ENCODE data around the gene ZNF639.

Gene ZNF639

GRCh38 chr3:179318876-179319275, 4.0 kb upstream of the ZNF639 start:
- no peak for DNase-seq

- peak; percentile 27 for DNase-seq
Measured at GRCh38 chr3:179321668-179322285, 1.1 kb upstream of the ZNF639 start.

- DNase-seq = peak; percentile 69
Measured at GRCh38 chr3:179323197-179324110, 623 bp downstream of the ZNF639 start.

GRCh38 chr3:179324270-179324754, 1.5 kb downstream of the ZNF639 start:
- peak; percentile 30 for DNase-seq

DNA sequence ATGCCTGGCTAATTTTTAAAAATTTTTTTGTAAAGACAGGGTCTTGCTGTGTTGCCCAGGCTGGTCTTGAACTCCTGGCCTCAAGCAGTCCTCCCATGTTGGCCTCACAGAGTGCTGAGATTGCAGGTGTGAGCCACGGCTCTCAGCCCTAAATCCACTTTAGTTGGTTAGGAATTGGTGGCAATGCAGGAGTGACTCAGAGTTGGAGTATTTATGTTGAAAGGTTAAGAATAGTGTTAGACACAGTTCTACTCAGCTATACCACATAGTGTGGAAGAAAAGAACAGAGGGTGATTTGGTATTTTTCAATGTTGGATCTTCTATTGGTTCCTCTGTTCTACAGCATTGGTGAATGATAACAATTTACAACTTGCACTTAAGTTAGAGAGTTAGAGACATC, 7.6 kb downstream of the ZNF639 start:
- DNase-seq = no peak

DNA sequence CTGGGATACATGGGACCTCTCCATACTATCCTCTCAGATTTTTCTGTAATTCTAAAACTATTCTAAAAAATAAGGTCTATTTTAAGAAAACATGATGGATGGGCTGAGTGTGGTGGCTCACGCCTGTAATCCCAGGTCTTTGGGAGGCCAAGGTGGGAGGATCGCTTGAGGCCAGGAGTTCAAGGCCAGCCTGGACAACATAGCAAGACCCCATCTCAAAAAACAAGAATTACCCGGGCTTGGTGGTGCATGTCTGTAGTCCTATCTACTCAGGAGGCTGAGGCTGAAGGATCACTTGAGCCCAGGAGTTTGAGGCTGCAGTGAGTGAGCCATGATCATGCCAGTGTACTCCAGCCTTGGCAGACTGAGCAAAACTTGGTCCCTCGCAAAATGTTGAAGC, 9.4 kb downstream of the ZNF639 start:
- DNase-seq = no peak

- DNase-seq = no peak
Measured at GRCh38 chr3:179333084-179333483, 10.3 kb downstream of the ZNF639 start.

DNA sequence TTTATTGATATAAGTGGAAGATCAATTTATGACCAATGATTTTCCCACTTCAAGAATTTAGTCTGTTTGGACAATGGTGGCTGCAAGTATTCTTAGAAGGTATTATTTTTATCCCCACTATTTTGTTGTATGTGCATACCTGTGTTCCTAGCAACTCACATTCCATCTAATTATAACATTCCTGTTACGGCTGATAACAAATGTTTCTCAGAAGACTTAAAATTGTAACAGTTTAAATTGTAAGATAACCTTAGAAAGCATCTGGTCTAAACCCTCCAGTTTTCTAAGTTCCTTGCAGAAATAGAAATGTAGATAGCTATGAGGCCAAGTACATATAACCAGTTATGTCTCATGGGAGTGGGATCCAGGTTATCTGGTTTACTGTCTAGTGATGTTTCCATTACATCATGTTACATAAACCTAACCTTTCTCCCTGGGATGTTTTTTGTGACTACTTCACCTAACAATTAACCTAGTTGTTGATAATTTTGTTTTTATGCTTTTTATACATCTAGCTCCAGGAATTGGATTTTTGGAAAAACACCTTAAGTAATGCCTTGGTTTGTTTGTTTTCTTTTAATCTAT, 13.6 kb downstream of the ZNF639 start:
- no peak for DNase-seq

DNA sequence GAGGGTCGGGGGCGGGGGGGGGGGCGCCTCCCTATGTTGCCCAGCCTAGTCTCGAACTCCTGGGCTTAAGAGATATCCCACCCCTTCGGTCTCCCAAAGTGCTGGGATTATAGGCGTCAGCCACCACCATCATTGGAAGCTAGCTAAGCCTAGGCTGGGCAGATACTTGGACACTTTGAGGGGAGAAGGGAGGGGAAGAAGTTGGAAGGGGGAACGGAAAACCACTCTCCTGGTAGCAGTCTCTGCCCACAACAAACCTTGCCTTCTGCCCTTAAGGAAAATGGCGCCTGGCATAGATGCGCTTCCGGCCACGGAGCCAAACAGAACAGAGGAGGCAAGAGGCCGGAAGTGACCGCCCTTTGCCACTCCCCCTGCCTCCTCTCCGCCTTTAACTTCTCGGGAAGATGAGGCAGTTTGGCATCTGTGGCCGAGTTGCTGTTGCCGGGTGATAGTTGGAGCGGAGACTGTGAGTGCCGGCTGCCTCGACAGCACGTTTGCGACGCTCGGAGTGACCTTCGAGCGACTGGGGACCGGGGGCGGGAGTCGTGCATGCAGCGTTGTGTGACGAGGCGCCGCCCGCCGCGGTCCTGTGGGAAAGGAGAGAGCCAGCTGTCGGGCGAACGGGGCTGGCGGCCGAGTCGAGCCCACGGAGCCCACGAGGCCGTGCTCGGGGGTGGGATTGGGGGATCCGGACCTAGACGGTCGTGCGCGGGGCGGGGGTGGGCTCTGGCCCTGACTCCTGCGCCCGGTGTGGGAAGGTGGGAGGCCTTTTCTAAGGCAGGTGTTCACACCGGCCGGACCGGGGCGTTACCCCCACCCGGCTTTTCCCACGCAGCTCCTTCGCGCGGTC, 24.7 kb downstream of the ZNF639 start, which contains the start of gene MFN1:
Gene MFN1 (plus strand): TSS at position 365 of the 850 bp plus-strand sequence. CDS start 1,143 bp downstream, outside the sequence.
- DNase-seq = peak; percentile 92

GRCh38 chr3:179348325-179349013, 25.6 kb downstream of the ZNF639 start:
- no peak for DNase-seq

GRCh38 chr3:179355996-179356395, 33.2 kb downstream of the ZNF639 start:
- no peak for DNase-seq

GRCh38 chr3:179363332-179363731, 40.5 kb downstream of the ZNF639 start:
- DNase-seq = no peak

DNA sequence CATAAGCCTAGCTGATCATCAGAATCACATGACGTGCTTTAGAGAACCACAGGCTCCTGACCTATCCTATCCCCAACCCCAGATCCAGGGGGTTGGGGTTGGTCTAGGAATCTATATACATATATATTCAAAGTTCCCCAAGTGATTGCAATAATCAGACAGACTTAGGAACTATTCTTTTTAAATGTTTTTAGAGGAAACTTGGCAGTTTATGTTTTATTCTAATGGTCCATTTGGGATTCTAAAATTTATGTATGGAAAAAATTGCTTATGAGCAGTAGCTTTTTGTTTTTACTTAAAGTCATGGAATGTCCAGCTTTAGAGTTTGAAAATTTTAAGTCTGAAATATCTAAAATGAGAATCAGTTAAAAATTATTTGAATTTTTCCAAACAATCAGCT, 46.8 kb downstream of the ZNF639 start:
- DNase-seq = no peak

DNA sequence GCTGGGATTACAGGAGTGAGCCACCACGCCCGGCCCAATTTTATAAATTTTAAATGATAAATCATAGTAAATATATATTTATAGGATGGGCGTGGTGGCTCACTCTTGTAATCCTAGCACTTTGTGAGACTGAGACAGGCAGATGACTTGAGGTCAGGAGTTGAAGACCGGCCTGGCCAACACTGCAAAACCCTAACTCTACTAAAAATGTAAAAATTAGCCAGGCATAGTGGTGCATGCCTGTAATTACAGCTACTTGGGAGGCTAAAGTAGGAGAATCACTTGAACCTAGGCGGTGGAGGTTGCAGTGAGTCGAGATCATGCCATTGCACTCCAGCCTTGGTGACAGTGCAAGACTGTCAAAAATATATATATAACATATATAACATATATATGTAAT, 51.1 kb downstream of the ZNF639 start:
- no peak for DNase-seq

GRCh38 chr3:179375091-179375999, 52.5 kb downstream of the ZNF639 start:
- no peak for DNase-seq

DNA sequence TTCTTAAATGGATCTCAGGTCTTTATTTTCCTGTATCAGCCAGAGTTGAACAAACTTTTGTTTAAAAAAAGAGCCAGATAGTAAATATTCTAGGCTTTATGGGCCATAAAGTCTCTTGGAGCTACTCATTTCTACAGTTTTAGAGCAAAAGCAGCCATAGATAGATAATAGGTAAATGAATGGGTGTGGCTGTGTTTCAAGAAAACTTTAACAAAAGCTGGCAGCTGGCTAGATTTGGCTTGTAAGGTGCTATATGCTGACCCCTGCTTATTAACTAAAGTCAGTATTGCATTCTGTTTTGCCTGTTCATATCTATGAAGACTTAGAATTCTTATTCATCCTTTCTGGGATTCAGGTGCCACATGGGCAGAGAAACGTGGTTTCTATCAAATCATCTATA, 53.6 kb downstream of the ZNF639 start:
- no peak for DNase-seq

All from CD4-positive, alpha-beta T cell treated with Interleukin-21 for 1 hour (primary cell).